Neuronal stem cell (in vitro differentiated cells): Measurements from ENCODE around the gene CREB3L2.

Experiments used
- DNase-seq: peaks from one replicate; pipeline ENCODE4 v3.0.0-alpha.2; 2013; ENCODE audit warnings: low spot score
- H2AFZ ChIP-seq: one replicate; pipeline ENCODE4 v1.6.1; 2013; ENCODE audit warnings: mild to moderate bottlenecking, low read length, inconsistent platforms
- H2AK5ac ChIP-seq: 2 replicates; pipeline ENCODE4 v1.6.1; 2013; ENCODE audit warnings: low read depth, mild to moderate bottlenecking, inconsistent platforms, low read length, moderate library complexity, mixed read lengths
- H2BK120ac ChIP-seq: 2 replicates; pipeline ENCODE4 v1.6.1; 2013; ENCODE audit warnings: low read depth, mild to moderate bottlenecking, inconsistent platforms, low read length, moderate library complexity, mixed read lengths
- H2BK12ac ChIP-seq: one replicate; pipeline ENCODE4 v1.6.1; 2013; ENCODE audit warnings: low read length, inconsistent platforms
- H2BK15ac ChIP-seq: 2 replicates; pipeline ENCODE4 v1.6.1; 2013; ENCODE audit warnings: mild to moderate bottlenecking, low read length, inconsistent platforms, mixed read lengths
- H2BK5ac ChIP-seq: one replicate; pipeline ENCODE4 v1.6.1; 2013; ENCODE audit warnings: inconsistent platforms, mild to moderate bottlenecking, low read length, moderate library complexity
- H3K14ac ChIP-seq: one replicate; pipeline ENCODE4 v1.6.1; 2013; ENCODE audit warnings: low read length, inconsistent platforms
- H3K18ac ChIP-seq: 2 replicates; pipeline ENCODE4 v1.6.1; 2013; ENCODE audit warnings: low read length, inconsistent platforms
- H3K23ac ChIP-seq: 2 replicates; pipeline ENCODE4 v1.6.1; 2013; ENCODE audit warnings: low read depth, mild to moderate bottlenecking, mixed read lengths, low read length, inconsistent platforms; ENCODE audit not compliant: poor library complexity
- H3K27ac ChIP-seq: replicated peaks from 3 replicates; pipeline ENCODE4 v1.5.1; 2013; ENCODE audit warnings: low read length, inconsistent platforms
- H3K27me3 ChIP-seq, 3 experiments: 2 replicates each; pipeline ENCODE4 v1.6.1; 2013; ENCODE audit warnings: low read length in 3 of 3, mild to moderate bottlenecking in 2 of 3, inconsistent platforms in 1 of 3, low read depth in 1 of 3, mixed read lengths in 1 of 3, moderate library complexity in 1 of 3; ENCODE audit not compliant: control insufficient read depth in 3 of 3, insufficient read depth in 3 of 3
- H3K36me3 ChIP-seq, 2 donors: replicated peaks in 1 of 2; 2 replicates each; pipeline ENCODE4 v1.6.1; 2013; ENCODE audit warnings: low read length in 2 of 2; ENCODE audit not compliant: control insufficient read depth in 2 of 2, insufficient read depth in 2 of 2
- H3K4ac ChIP-seq: 2 replicates; pipeline ENCODE4 v1.6.1; 2013; ENCODE audit warnings: inconsistent platforms, mild to moderate bottlenecking, low read length, moderate library complexity
- H3K4me1 ChIP-seq, 2 donors: 1 replicate in 1 of 2; 2 replicates in 1 of 2; pipeline ENCODE4 v1.6.1; 2013; ENCODE audit warnings: low read length in 2 of 2, low read depth in 1 of 2; ENCODE audit not compliant: control insufficient read depth in 2 of 2, insufficient read depth in 1 of 2
- H3K4me2 ChIP-seq: one replicate; pipeline ENCODE4 v1.6.1; 2013; ENCODE audit warnings: mild to moderate bottlenecking, low read length, inconsistent platforms; ENCODE audit not compliant: insufficient read depth, poor library complexity, severe bottlenecking
- H3K4me3 ChIP-seq, 2 donors: 2 replicates each; pipeline ENCODE4 v1.5.1; 2013; ENCODE audit warnings: low read length in 2 of 2, mild to moderate bottlenecking in 2 of 2, inconsistent platforms in 1 of 2, moderate library complexity in 1 of 2
- H3K79me1 ChIP-seq: one replicate; pipeline ENCODE4 v1.6.1; 2013; ENCODE audit warnings: low read depth, mild to moderate bottlenecking, inconsistent platforms, low read length, moderate library complexity
- H3K9ac ChIP-seq: one replicate; pipeline ENCODE4 v1.6.1; 2013; ENCODE audit warnings: mild to moderate bottlenecking, low read depth, low read length, inconsistent platforms; ENCODE audit not compliant: poor library complexity
- H3K9me3 ChIP-seq, 2 donors: replicated peaks in 1 of 2; 2 replicates each; pipeline versions ENCODE3 to v1.6.1; 2013; ENCODE audit warnings: low read length in 2 of 2, mild to moderate bottlenecking in 2 of 2, inconsistent platforms in 1 of 2, low read depth in 1 of 2, mixed read lengths in 1 of 2, moderate library complexity in 1 of 2; ENCODE audit not compliant: control insufficient read depth in 2 of 2, insufficient read depth in 1 of 2
- H4K8ac ChIP-seq: one replicate; pipeline ENCODE4 v1.6.1; 2013; ENCODE audit warnings: low read depth, mild to moderate bottlenecking, inconsistent platforms, low read length, moderate library complexity
- H4K91ac ChIP-seq: one replicate; pipeline ENCODE4 v1.6.1; 2013; ENCODE audit warnings: low read length, low read depth, mild to moderate bottlenecking, inconsistent platforms; ENCODE audit not compliant: poor library complexity
- WGBS, 2 donors: extraction: QIAGEN DNeasy Blood & Tissue Kit; methylation state at CpG; one replicate each; pipeline ENCODE4 v1.1.7; 2013; ENCODE audit warnings: missing lambda C conversion rate in 2 of 2, mixed read lengths in 1 of 2; ENCODE audit not compliant: insufficient read length in 2 of 2, insufficient replicate concordance in 1 of 2; ENCODE audit errors: extremely low coverage in 2 of 2; 5-methylcytosine and 5-hydroxymethylcytosine counted together

CREB3L2 gene

GRCh38 chr7:137937202-137937560 is 64.7 kb downstream of the CREB3L2 start:
- Histone ChIP-seq H2AFZ (no peak overlapping the region), H3K4me3 (no peak overlapping the region), H3K27ac (no peak overlapping the region), H2BK12ac (no peak overlapping the region), H3K36me3 (no peaks in the 10 kb centered on the region), H3K4ac (no peak overlapping the region), H2BK15ac (no peak overlapping the region), H3K18ac (no peak overlapping the region), H3K4me2 (no peak overlapping the region), H3K9me3 (no peaks in the 10 kb centered on the region), H2BK120ac (no peak overlapping the region), H3K79me1 (no peaks in the 10 kb centered on the region), H3K23ac (no peak overlapping the region), H2AK5ac (no peak overlapping the region), H4K8ac (no peak overlapping the region), H3K27me3 (no peaks in the 10 kb centered on the region), H3K14ac (no peak overlapping the region), H3K4me1 (peaks cover 12 to 22% of the 10 kb centered on the region in 2 donors), H4K91ac (no peak overlapping the region), H2BK5ac (no peak overlapping the region), H3K9ac (no peak overlapping the region)
- DNase-seq: no peak

- Histone ChIP-seq H3K18ac (no peak overlapping the region), H3K27me3 (no peaks in the 10 kb centered on the region), H3K4me3 (no peak overlapping the region), H4K8ac (no peak overlapping the region), H2BK12ac (no peak overlapping the region), H2BK5ac (no peak overlapping the region), H3K4me2 (no peak overlapping the region), H2AK5ac (no peak overlapping the region), H2BK15ac (no peak overlapping the region), H3K27ac (no peak overlapping the region), H2AFZ (no peak overlapping the region), H3K36me3 (no peaks in the 10 kb centered on the region), H4K91ac (no peak overlapping the region), H3K79me1 (no peaks in the 10 kb centered on the region), H3K4ac (no peak overlapping the region), H2BK120ac (no peak overlapping the region), H3K9me3 (no peaks in the 10 kb centered on the region), H3K4me1 (peaks cover 12 to 22% of the 10 kb centered on the region in 2 donors), H3K14ac (no peak overlapping the region), H3K9ac (no peak overlapping the region), H3K23ac (no peak overlapping the region)
- DNase-seq: no peak
- WGBS, 2 donors: no CpG with 5 or more reads among the region's 9 CpGs
Observed at GRCh38 chr7:137936509-137937201, 65.2 kb downstream of the CREB3L2 start.

GRCh38 chr7:137935884-137936508 is 65.9 kb downstream of the CREB3L2 start:
- no peak for DNase-seq
- Histone ChIP-seq H3K23ac (no peak overlapping the region), H3K4me1 (peaks cover 12 to 22% of the 10 kb centered on the region in 2 donors), H3K4me2 (no peak overlapping the region), H2BK12ac (no peak overlapping the region), H4K8ac (no peak overlapping the region), H2AK5ac (no peak overlapping the region), H3K9me3 (no peaks in the 10 kb centered on the region), H3K27me3 (no peaks in the 10 kb centered on the region), H2BK15ac (no peak overlapping the region), H3K27ac (no peak overlapping the region), H3K9ac (no peak overlapping the region), H4K91ac (no peak overlapping the region), H3K18ac (no peak overlapping the region), H2BK120ac (no peak overlapping the region), H2AFZ (no peak overlapping the region), H3K4ac (no peak overlapping the region), H3K4me3 (no peak overlapping the region), H3K14ac (no peak overlapping the region), H3K36me3 (no peaks in the 10 kb centered on the region), H2BK5ac (no peak overlapping the region), H3K79me1 (no peaks in the 10 kb centered on the region)
- no CpG with 5 or more reads among the region's 7 CpGs for WGBS, 2 donors

GRCh38 chr7:137934941-137935883 is 66.7 kb downstream of the CREB3L2 start:
- H3K4ac ChIP-seq: no peak overlapping the region
- DNase-seq: no peak
- H3K4me3 ChIP-seq: no peak overlapping the region
- H3K79me1 ChIP-seq: no peaks in the 10 kb centered on the region
- no peak overlapping the region for H2AFZ ChIP-seq
- no peak overlapping the region for H3K4me2 ChIP-seq
- no peak overlapping the region for H3K23ac ChIP-seq
- no peak overlapping the region for H2BK120ac ChIP-seq
- H3K9me3 ChIP-seq: no peaks in the 10 kb centered on the region
- H4K8ac ChIP-seq: no peak overlapping the region
- H2AK5ac ChIP-seq: no peak overlapping the region
- H3K27ac ChIP-seq: no peak overlapping the region
- no peak overlapping the region for H2BK15ac ChIP-seq
- H3K36me3 ChIP-seq: no peaks in the 10 kb centered on the region
- peaks cover 12 to 22% of the 10 kb centered on the region in 2 donors for H3K4me1 ChIP-seq
- no peak overlapping the region for H3K9ac ChIP-seq
- no peak overlapping the region for H2BK5ac ChIP-seq
- no CpG with 5 or more reads among the region's 8 CpGs for WGBS, 2 donors
- H2BK12ac ChIP-seq: no peak overlapping the region
- no peak overlapping the region for H3K14ac ChIP-seq
- no peaks in the 10 kb centered on the region for H3K27me3 ChIP-seq
- H4K91ac ChIP-seq: no peak overlapping the region
- H3K18ac ChIP-seq: no peak overlapping the region
